ENCODE results near the gene ITSN2. TPM values are rescaled to one million over a fixed set of nuclear protein-coding genes. Genes with fewer than 3 reads are reported as not detected.

ITSN2 gene
- total RNA-seq, 1 experiment from 2014 or later, result 19.8 TPM

DNA sequence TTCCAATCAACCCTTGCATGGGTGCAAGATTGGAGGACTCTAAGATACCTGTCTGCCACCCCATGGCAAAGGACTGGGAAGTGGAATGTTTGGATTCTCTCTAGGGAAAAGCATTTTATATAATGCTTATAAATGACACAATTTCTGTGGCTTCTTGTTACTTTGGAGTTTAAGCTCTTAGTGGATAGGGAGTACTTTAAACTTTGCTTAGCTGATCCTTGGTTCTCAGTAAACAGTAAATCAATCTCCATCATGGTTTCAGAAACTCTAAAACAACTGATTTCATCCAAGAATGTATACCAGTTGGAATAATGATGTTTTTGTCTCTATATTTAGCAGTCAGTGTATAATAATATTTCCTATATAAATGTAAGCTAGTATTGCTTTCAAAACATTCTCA is 199.6 kb downstream of the ITSN2 start:
- ChIA-PET POLR2A (no interaction called here), CTCF (no interaction called here)
- Mint-ChIP-seq H3K9me3 (peaks cover 25% of the 10 kb centered on the region), H3K36me3 (peaks cover 13% of the 10 kb centered on the region), H3K27ac (no peak overlapping the region), H3K27me3 (ENCODE audit: low read depth) (no peaks in the 10 kb centered on the region; the same call in 1 of the 2 replicates), H3K4me1 (no peaks in the 10 kb centered on the region), H3K4me3 (no peak overlapping the region)
- ATAC-seq (no peak), DNase-seq (ENCODE audit: low spot score) (no peak)
- TF ChIP-seq ZNF138 (CRISPR knock-in tag; conservative IDR thresholded peaks at IDR 0.05), result no peak

- ATAC-seq (no peak), DNase-seq (ENCODE audit: low spot score) (no peak)
- peaks cover 25% of the 10 kb centered on the region for H3K9me3 Mint-ChIP-seq
- ChIA-PET POLR2A (no interaction called here), CTCF (no interaction called here)
- H3K27me3 Mint-ChIP-seq (ENCODE audit: low read depth), result no peaks in the 10 kb centered on the region; the same call in 1 of the 2 replicates
- TF ChIP-seq CREM (CRISPR knock-in tag; IDR thresholded peaks at IDR 0.05) (no peak), TEAD4 (CRISPR knock-in tag; IDR thresholded peaks at IDR 0.05) (no peak)
- H3K4me3 Mint-ChIP-seq, result no peak overlapping the region
- peaks cover 13% of the 10 kb centered on the region for H3K36me3 Mint-ChIP-seq
- H3K27ac Mint-ChIP-seq, result no peak overlapping the region
- no peaks in the 10 kb centered on the region for H3K4me1 Mint-ChIP-seq
These were observed 200.6 kb downstream of the ITSN2 start for GRCh38 chr2:24159708-24160107.

DNA sequence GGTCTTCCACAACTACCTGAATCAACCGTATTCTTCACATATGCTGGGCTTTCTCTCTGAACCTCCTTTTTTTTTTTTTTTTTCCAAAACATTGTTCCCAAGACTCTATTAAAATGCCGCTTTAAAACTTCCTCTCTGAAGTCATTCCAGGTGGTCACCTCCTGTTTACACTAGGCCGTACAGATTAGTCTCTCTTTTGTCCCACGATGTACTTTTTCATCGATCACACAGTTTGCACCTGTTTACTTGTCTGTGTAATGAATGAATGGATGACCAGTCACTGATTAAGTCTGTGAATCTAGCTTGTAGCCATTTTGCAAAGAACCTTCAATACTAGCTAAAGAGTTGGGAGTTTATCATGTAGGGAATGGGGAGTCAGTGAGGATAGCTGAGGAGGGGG is 202.2 kb downstream of the ITSN2 start:
- DNase-seq (ENCODE audit: low spot score) (no peak), ATAC-seq (no peak)
- Mint-ChIP-seq H3K27me3 (ENCODE audit: low read depth) (no peaks in the 10 kb centered on the region; the same call in 1 of the 2 replicates), H3K4me1 (no peaks in the 10 kb centered on the region), H3K4me3 (no peak overlapping the region), H3K27ac (no peak overlapping the region), H3K36me3 (peaks cover 13% of the 10 kb centered on the region), H3K9me3 (peaks cover 25% of the 10 kb centered on the region)
- CTCF ChIA-PET, result no interaction called here
- no peak for TF ChIP-seq E2F5 (CRISPR knock-in tag; IDR thresholded peaks at IDR 0.05)
- TF ChIP-seq ZNF512 (CRISPR knock-in tag; IDR thresholded peaks at IDR 0.05; ENCODE audit: borderline replicate concordance), result no peak
- no peak for TF ChIP-seq NFE2L1 (CRISPR knock-in tag; IDR thresholded peaks at IDR 0.05)
- no peak for TF ChIP-seq USF2 (CRISPR knock-in tag; IDR thresholded peaks at IDR 0.05)
- POLR2A ChIA-PET, result no interaction called here

- POLR2A ChIA-PET, result interaction anchor here (1.1 kb wide), 1 partner anchor 11 kb away, joined by 3 read pairs; no protein-coding TSS in a partner anchor
- ATAC-seq (no peak), DNase-seq (ENCODE audit: low spot score) (no peak)
- CTCF ChIA-PET, result interaction anchor here (1.1 kb wide), 1 partner anchor 11 kb away, joined by 4 read pairs; no protein-coding TSS in a partner anchor
- Mint-ChIP-seq H3K4me1 (no peaks in the 10 kb centered on the region), H3K36me3 (peaks cover 3% of the 10 kb centered on the region; the same call in 1 of the 2 replicates), H3K4me3 (no peak overlapping the region), H3K9me3 (peaks cover 7% of the 10 kb centered on the region), H3K27ac (no peak overlapping the region), H3K27me3 (ENCODE audit: low read depth) (no peaks in the 10 kb centered on the region)
- TF ChIP-seq ZNF416 (CRISPR knock-in tag; IDR thresholded peaks at IDR 0.05) (no peak), AR (CRISPR knock-in tag; IDR thresholded peaks at IDR 0.05) (no peak), MYBL2 (CRISPR knock-in tag; IDR thresholded peaks at IDR 0.05) (no peak), ZNF671 (CRISPR knock-in tag; IDR thresholded peaks at IDR 0.05) (no peak), GABPB1 (CRISPR knock-in tag; IDR thresholded peaks at IDR 0.05) (no peak), SP1 (CRISPR knock-in tag; conservative IDR thresholded peaks at IDR 0.05) (no peak), CREB1 (CRISPR knock-in tag; IDR thresholded peaks at IDR 0.05) (no peak), JUN (CRISPR knock-in tag; IDR thresholded peaks at IDR 0.05) (no peak), FOXP1 (CRISPR knock-in tag; IDR thresholded peaks at IDR 0.05; ENCODE audit: borderline replicate concordance) (no peak), CBFB (CRISPR knock-in tag; IDR thresholded peaks at IDR 0.05; ENCODE audit: low read depth) (no peak), ETV6 (CRISPR knock-in tag; IDR thresholded peaks at IDR 0.05) (no peak), ZNF317 (CRISPR knock-in tag; IDR thresholded peaks at IDR 0.05; ENCODE audit: borderline replicate concordance, low read depth) (no peak)
- TF ChIP-seq, protein P1, sequence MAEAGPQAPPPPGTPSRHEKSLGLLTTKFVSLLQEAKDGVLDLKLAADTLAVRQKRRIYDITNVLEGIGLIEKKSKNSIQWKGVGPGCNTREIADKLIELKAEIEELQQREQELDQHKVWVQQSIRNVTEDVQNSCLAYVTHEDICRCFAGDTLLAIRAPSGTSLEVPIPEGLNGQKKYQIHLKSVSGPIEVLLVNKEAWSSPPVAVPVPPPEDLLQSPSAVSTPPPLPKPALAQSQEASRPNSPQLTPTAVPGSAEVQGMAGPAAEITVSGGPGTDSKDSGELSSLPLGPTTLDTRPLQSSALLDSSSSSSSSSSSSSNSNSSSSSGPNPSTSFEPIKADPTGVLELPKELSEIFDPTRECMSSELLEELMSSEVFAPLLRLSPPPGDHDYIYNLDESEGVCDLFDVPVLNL (CRISPR knock-in tag; IDR thresholded peaks at IDR 0.05; ENCODE audit: borderline replicate concordance, low read depth), result no peak
These were observed 206.9 kb downstream of the ITSN2 start for GRCh38 chr2:24153478-24153877.

Data from WTC11 (cell line).